Right cardiac atrium (tissue), 5 donors: ENCODE data around the gene SMKR1. TPM values are rescaled to one million over a fixed set of nuclear protein-coding genes. Genes with fewer than 3 reads are reported as not detected.
"Not testable (repeated sequence)": the region's sequence is repeated elsewhere in the genome, so short reads cannot be mapped to it uniquely, and the experiment has no call there.

Experiments
- ATAC-seq, 2 donors: fragments of 200-7000 bp; cut with Tn5 transposase; one replicate each; pipeline versions ENCODE4 v1.8.0 to v1.9.1; 2020; ENCODE audit warnings: moderate library complexity in 2 of 2, mild to moderate bottlenecking in 1 of 2
- DNase-seq, 3 donors: peaks; one replicate each; pipeline ENCODE4 v3.0.0-alpha.2; 2020
- H3K27ac ChIP-seq: one replicate; pipeline ENCODE4 v1.5.1; 2013; ENCODE audit warnings: mild to moderate bottlenecking, low read length, control low read depth, moderate library complexity
- H3K27me3 ChIP-seq: one replicate; pipeline ENCODE4 v1.6.1; 2013; ENCODE audit not compliant: control insufficient read depth, insufficient read depth
- H3K4me1 ChIP-seq: one replicate; pipeline ENCODE4 v1.6.1; 2013; ENCODE audit warnings: low read length; ENCODE audit not compliant: control insufficient read depth, insufficient read depth
- H3K4me3 ChIP-seq: one replicate; pipeline ENCODE4 v1.5.1; 2013; ENCODE audit warnings: low read length, control low read depth
- H3K9me3 ChIP-seq: one replicate; pipeline ENCODE4 v1.6.1; 2013; ENCODE audit warnings: low read length; ENCODE audit not compliant: control insufficient read depth
- WGBS: extraction: QIAGEN DNeasy Blood & Tissue Kit; methylation state at CpG from one replicate; pipeline ENCODE4 v1.1.7; 2013; 5-methylcytosine and 5-hydroxymethylcytosine counted together
- intact Hi-C, 4 donors: fragments of 100-400 bp; cut with DNase I; formaldehyde crosslinking; loops; one replicate each; pipeline versions ENCODE4 v1.11.0 to v1.14.0; 2022 to 2023
- polyA plus RNA-seq: library from polyadenylated mRNA; stranded (reverse); fragments of 200-250 nt; gene quantifications from one replicate; pipeline ENCODE4 v1.2.3, GENCODE V29; 2013
- total RNA-seq, 4 donors: library from RNA; stranded (reverse); fragmentation: NEBNext Ultra II Directional; extraction: Animal tissue kit (Norgen Biotek cat#: 25700); gene quantifications; one replicate each; pipeline ENCODE4 v1.2.1, GENCODE V29; 2021
- donor health status: healthy with polysubstance abuse.
- donor health status: DM: no; HTN: yes; CAD: no.
- donor health status: DM: no; HTN: no; CAD: no.
- donor health status: DM: no; HTN: yes; CAD: no; lungs with severe emphysema.
- donor health status: DM: yes; HTN: yes; CAD: no.

Gene SMKR1
- total and polyA plus RNA-seq, 5 donors: 0.16 TPM; not detected in 4

- intact Hi-C loops, H3K27me3 ChIP-seq, H3K4me1 ChIP-seq, DNase-seq, H3K27ac ChIP-seq, H3K4me3 ChIP-seq, H3K9me3 ChIP-seq, ATAC-seq: not testable (repeated sequence)
- WGBS: 99% methylated on average over 6 of the region's 6 CpGs
Observed at GRCh38 chr7:129481376-129481775, 21.0 kb upstream of the SMKR1 start.

- intact Hi-C loops: no loop called here
- no peak for ATAC-seq
- Histone ChIP-seq H3K9me3 (no peaks in the 10 kb centered on the region), H3K27ac (no peak overlapping the region), H3K4me3 (no peak overlapping the region), H3K27me3 (no peaks in the 10 kb centered on the region), H3K4me1 (no peaks in the 10 kb centered on the region)
- DNase-seq: no peak
- WGBS: 95% methylated on average over 8 of the region's 8 CpGs
Observed at GRCh38 chr7:129482781-129483180, 19.6 kb upstream of the SMKR1 start.

- WGBS: 70% methylated on average over 3 of the region's 3 CpGs
- no peak overlapping the region for H3K4me3 ChIP-seq
- no peaks in the 10 kb centered on the region for H3K9me3 ChIP-seq
- intact Hi-C loops: no loop called here
- DNase-seq: no peak
- H3K4me1 ChIP-seq: no peaks in the 10 kb centered on the region
- ATAC-seq: no peak
- H3K27me3 ChIP-seq: no peaks in the 10 kb centered on the region
- H3K27ac ChIP-seq: no peak overlapping the region
Observed at GRCh38 chr7:129489491-129489890, 12.8 kb upstream of the SMKR1 start.

- no peak for DNase-seq
- Histone ChIP-seq H3K4me1 (no peaks in the 10 kb centered on the region), H3K9me3 (no peaks in the 10 kb centered on the region), H3K4me3 (no peak overlapping the region), H3K27me3 (no peaks in the 10 kb centered on the region), H3K27ac (no peak overlapping the region)
- intact Hi-C loops: no loop called here
- ATAC-seq: no peak
- 83% methylated on average over 2 of the region's 2 CpGs for WGBS
Observed at GRCh38 chr7:129492391-129492790, 9.9 kb upstream of the SMKR1 start.

GRCh38 chr7:129493555-129493954 is 8.8 kb upstream of the SMKR1 start:
- intact Hi-C loops: no loop called here
- no peaks in the 10 kb centered on the region for H3K9me3 ChIP-seq
- H3K27ac ChIP-seq: no peak overlapping the region
- DNase-seq (no peak), ATAC-seq (no peak)
- H3K27me3 ChIP-seq: no peaks in the 10 kb centered on the region
- no peak overlapping the region for H3K4me3 ChIP-seq
- 86% methylated on average over 1 of the region's 1 CpG for WGBS
- no peaks in the 10 kb centered on the region for H3K4me1 ChIP-seq

- H3K4me1 ChIP-seq: no peaks in the 10 kb centered on the region
- no peak for DNase-seq
- ATAC-seq: no peak
- H3K27me3 ChIP-seq: no peaks in the 10 kb centered on the region
- 77% methylated on average over 5 of the region's 5 CpGs for WGBS
- intact Hi-C loops: no loop called here
- H3K4me3 ChIP-seq: no peak overlapping the region
- no peaks in the 10 kb centered on the region for H3K9me3 ChIP-seq
- H3K27ac ChIP-seq: no peak overlapping the region
Observed at GRCh38 chr7:129494041-129494440, 8.3 kb upstream of the SMKR1 start.

- Histone ChIP-seq H3K27ac (no peak overlapping the region), H3K4me3 (no peak overlapping the region), H3K27me3 (no peaks in the 10 kb centered on the region), H3K4me1 (no peaks in the 10 kb centered on the region), H3K9me3 (no peaks in the 10 kb centered on the region)
- intact Hi-C loops: no loop called here
- no peak for ATAC-seq
- 59% methylated on average over 1 of the region's 1 CpG for WGBS
- no peak for DNase-seq
Observed at GRCh38 chr7:129495987-129496386, 6.3 kb upstream of the SMKR1 start.

GRCh38 chr7:129496653-129497052 is 5.7 kb upstream of the SMKR1 start:
- intact Hi-C loops: no loop called here
- Histone ChIP-seq H3K27ac (no peak overlapping the region), H3K4me3 (no peak overlapping the region), H3K9me3 (no peaks in the 10 kb centered on the region), H3K4me1 (no peaks in the 10 kb centered on the region), H3K27me3 (no peaks in the 10 kb centered on the region)
- ATAC-seq (no peak), DNase-seq (no peak)
- WGBS: 77% methylated on average over 7 of the region's 7 CpGs

GRCh38 chr7:129497156-129497555 is 5.2 kb upstream of the SMKR1 start:
- ATAC-seq (no peak), DNase-seq (no peak)
- Histone ChIP-seq H3K9me3 (no peaks in the 10 kb centered on the region), H3K4me1 (no peaks in the 10 kb centered on the region), H3K4me3 (no peak overlapping the region), H3K27ac (no peak overlapping the region), H3K27me3 (no peaks in the 10 kb centered on the region)
- intact Hi-C loops: no loop called here
- 87% methylated on average over 4 of the region's 4 CpGs for WGBS

- Histone ChIP-seq H3K27ac (no peak overlapping the region), H3K9me3 (no peaks in the 10 kb centered on the region), H3K27me3 (no peaks in the 10 kb centered on the region), H3K4me1 (no peaks in the 10 kb centered on the region), H3K4me3 (no peak overlapping the region)
- 91% methylated on average over 1 of the region's 1 CpG for WGBS
- no peak for ATAC-seq
- intact Hi-C loops: no loop called here
- DNase-seq: no peak
Observed at GRCh38 chr7:129498021-129498420, 4.3 kb upstream of the SMKR1 start.

GRCh38 chr7:129499999-129500398 is 2.3 kb upstream of the SMKR1 start:
- no peak for DNase-seq
- intact Hi-C loops: no loop called here

More at GRCh38 chr7:129499999-129500398, 2.3 kb upstream of the SMKR1 start:
- ATAC-seq: no peak
- no peak overlapping the region for H3K4me3 ChIP-seq
- no peaks in the 10 kb centered on the region for H3K9me3 ChIP-seq
- no peaks in the 10 kb centered on the region for H3K27me3 ChIP-seq
- WGBS: 75% methylated on average over 6 of the region's 6 CpGs
- H3K27ac ChIP-seq: no peak overlapping the region
- H3K4me1 ChIP-seq: no peaks in the 10 kb centered on the region
